ENCODE data around the gene CNKSR2.

DNA sequence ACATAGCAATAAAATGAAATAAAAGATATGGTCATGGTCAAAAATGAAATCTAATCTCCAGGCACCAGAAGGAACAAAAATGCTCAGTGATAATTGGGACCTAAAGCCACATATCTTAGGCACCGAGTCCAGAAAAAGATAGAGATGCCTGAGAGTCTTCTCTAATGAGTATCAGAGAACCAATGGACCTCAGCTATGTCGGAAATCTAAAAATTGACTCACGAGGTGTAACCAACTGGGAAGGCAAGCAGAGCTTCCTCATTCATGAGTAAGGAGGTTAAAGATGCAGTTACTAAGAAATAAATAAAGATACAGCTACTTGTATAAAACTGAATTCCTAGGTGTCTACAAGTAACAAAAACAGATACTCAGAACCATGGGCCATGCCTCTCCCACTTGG is 211.8 kb downstream of the CNKSR2 start:
- TF ChIP-seq, protein P1, sequence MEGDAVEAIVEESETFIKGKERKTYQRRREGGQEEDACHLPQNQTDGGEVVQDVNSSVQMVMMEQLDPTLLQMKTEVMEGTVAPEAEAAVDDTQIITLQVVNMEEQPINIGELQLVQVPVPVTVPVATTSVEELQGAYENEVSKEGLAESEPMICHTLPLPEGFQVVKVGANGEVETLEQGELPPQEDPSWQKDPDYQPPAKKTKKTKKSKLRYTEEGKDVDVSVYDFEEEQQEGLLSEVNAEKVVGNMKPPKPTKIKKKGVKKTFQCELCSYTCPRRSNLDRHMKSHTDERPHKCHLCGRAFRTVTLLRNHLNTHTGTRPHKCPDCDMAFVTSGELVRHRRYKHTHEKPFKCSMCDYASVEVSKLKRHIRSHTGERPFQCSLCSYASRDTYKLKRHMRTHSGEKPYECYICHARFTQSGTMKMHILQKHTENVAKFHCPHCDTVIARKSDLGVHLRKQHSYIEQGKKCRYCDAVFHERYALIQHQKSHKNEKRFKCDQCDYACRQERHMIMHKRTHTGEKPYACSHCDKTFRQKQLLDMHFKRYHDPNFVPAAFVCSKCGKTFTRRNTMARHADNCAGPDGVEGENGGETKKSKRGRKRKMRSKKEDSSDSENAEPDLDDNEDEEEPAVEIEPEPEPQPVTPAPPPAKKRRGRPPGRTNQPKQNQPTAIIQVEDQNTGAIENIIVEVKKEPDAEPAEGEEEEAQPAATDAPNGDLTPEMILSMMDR (conservative IDR thresholded peaks at IDR 0.05), result no peak
- TF ChIP-seq EZH2 (IDR thresholded peaks at IDR 0.05; ENCODE audit: low read depth), result no peak
